AG09309 (cell line): Measurements from ENCODE around the gene FFAR1.

Experiments
- DNase-seq: peaks from one replicate; pipeline ENCODE4 v3.0.0-alpha.2; 2010; ENCODE audit warnings: low read depth
- H3K4me3 ChIP-seq: 2 replicates; pipeline ENCODE4 v1.5.1; 2011; ENCODE audit warnings: mild to moderate bottlenecking, low read depth, low read length, moderate library complexity; ENCODE audit not compliant: control insufficient read depth
- TF ChIP-seq, protein P1 (sequence below): IDR thresholded peaks from 2 replicates; pipeline ENCODE4 v1.5.1; 2011; ENCODE audit warnings: mild to moderate bottlenecking, low read depth, low read length, inconsistent platforms; ENCODE audit not compliant: insufficient read depth, control insufficient read depth; ENCODE audit errors: missing control alignments

FFAR1 gene

DNA sequence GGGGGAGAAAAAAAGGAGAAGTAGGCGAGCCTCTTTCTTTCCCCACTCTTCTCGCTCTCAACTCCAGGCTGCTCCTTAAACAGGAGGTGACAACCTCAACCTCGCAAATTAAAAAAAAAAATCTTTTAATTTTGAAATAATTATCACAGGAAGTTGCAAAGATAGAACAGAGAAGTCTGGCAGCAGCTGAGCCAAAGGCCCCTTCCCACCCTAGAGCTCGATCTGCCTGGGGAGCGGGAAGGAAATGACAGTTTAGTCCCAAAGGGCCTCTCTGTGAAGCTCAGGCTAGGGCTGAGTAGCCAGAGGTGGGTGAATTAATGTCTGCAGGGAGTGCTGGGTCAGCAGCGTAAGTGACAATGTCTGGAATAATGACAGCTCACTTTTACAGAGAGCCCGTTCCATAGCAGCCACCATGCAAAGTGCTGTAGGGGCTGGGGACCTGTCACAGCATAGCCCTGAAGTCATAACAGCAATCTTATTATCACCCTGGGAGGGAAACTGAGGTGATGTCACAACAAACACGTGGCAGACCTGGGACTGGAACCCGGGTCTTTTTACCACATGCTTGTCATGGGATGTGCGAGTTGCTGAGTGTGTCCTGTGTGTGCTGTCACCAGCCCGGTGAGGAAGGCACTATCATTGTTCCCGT is 27.5 kb upstream of the FFAR1 start:
- H3K4me3 ChIP-seq, result no peak overlapping the region
- TF ChIP-seq, protein P1, sequence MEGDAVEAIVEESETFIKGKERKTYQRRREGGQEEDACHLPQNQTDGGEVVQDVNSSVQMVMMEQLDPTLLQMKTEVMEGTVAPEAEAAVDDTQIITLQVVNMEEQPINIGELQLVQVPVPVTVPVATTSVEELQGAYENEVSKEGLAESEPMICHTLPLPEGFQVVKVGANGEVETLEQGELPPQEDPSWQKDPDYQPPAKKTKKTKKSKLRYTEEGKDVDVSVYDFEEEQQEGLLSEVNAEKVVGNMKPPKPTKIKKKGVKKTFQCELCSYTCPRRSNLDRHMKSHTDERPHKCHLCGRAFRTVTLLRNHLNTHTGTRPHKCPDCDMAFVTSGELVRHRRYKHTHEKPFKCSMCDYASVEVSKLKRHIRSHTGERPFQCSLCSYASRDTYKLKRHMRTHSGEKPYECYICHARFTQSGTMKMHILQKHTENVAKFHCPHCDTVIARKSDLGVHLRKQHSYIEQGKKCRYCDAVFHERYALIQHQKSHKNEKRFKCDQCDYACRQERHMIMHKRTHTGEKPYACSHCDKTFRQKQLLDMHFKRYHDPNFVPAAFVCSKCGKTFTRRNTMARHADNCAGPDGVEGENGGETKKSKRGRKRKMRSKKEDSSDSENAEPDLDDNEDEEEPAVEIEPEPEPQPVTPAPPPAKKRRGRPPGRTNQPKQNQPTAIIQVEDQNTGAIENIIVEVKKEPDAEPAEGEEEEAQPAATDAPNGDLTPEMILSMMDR, result no peak
- DNase-seq, result no peak

DNA sequence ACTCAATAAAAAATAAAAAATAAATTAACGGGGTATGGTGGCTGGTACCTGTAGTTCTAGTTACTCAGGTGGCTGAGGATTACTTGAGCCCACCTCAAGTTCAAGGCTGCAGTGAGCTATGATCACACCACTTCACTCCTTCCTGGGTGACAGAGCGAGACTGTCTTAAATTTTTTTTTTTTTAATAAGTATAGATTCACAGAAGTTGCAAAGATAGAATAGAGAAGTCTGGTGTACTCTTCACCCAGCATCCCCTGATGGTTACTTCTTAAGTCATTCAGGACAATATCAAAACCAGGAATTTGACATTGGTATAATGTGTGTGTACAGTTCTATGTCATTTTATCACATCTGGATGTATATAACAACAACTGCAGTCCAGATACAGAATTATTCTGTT is 26.4 kb upstream of the FFAR1 start:
- H3K4me3 ChIP-seq, result no peak overlapping the region
- no peak for DNase-seq
- TF ChIP-seq, protein P1, result no peak

DNA sequence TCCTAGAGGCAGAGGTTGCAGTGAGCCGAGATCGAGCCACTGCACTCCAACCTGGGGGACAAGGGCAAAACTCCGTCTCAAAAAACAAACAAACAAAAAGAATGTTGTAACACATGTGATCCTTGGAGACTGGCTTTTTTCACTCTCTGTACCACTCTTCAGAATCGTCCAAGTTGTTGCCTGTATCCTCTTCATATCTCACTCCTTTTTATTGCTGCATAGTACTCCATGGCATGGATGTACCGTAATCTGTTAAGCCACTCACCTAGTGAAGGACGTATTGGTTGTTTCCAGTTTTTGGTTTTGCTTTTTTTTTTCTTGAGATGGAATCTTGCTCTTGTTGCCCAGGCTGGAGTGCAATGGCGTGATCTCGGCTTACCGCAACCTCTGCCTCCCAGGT is 25.7 kb upstream of the FFAR1 start:
- DNase-seq, result no peak
- TF ChIP-seq, protein P1, result no peak
- no peak overlapping the region for H3K4me3 ChIP-seq

DNA sequence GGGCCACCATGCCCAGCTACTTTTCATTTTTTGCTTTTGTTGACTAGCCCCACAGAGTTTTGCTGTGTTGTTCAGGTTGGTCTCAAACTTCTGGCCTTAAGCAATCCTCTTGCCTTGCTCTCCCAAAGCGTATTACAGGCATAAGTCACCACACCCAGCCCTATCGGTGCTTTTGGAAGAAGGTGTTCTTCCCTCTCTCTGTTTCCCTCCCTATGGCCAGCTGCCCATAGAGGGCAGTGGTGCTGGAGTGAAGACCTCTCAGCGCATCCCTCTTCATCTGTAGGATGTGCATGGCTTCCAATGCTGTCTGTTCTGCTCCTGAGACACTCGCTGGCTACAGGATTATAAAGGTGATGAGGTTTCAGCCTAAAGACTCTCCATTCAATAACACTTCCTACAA is 20.1 kb upstream of the FFAR1 start:
- DNase-seq, result no peak
- no peak overlapping the region for H3K4me3 ChIP-seq
- TF ChIP-seq, protein P1, result peak; percentile 9

DNA sequence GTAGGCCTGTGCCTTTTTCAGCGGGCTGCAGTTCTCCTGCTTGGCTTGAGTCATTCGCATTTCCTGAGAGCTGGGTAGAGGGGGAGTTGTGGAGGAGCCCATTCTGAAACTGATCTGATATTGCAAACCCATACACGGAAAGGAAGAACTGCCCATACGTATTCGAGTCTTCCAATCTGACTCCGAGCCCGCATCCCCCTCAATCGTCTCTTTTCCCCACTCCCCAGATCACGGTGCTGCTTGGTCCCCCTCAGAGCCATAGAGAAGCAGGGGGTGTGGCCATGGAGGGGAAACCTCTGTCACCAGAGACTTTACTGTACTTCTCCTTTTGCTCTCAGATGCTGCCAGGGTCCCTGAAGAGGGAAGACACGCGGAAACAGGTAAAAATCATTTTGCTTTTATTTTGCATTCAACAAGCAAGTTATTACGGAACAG is 18.8 kb upstream of the FFAR1 start, which contains the start of gene CD22:
CD22 (plus strand) TSS at position 337 of the 435 bp plus-strand sequence. CDS start 2,854 bp downstream, outside the sequence.
- H3K4me3 ChIP-seq, result no peak within 1 kb of the TSS
- no peak for DNase-seq
- TF ChIP-seq, protein P1, result no peak

DNA sequence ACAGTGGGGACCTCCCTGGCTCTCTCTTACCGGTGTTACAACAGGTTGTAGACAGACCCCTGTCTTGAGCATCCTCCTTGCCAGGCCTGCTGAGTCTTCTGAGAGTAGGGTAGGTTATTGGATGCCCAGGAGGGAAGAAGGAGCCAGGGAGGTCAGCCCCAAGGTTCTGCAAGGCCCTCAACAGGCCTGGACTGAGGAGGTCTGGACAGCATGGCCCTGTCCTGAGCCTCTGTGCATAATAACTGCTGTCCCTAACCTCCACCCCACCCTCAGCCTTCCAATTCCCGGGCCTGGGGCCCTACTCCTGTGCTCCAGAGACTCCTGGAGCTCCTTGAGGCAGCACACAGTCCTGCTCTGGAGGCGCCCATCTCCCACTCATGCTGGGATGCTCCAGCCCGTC is 18.4 kb upstream of the FFAR1 start:
- H3K4me3 ChIP-seq, result no peak overlapping the region
- TF ChIP-seq, protein P1, result no peak
- no peak for DNase-seq
